ENCODE measurements around the gene RAI1. TPM values are rescaled to one million over a fixed set of nuclear protein-coding genes. Genes with fewer than 3 reads are reported as not detected.

RAI1 gene
- total RNA-seq, 1 experiment from 2014 or later = 86.3 TPM

- BruUV-seq (replicated peaks) = no TSS peak
- TF ChIP-seq CTCF (conservative IDR thresholded peaks at IDR 0.05) = no peak
- TF ChIP-seq EZH2 (IDR thresholded peaks at IDR 0.05; ENCODE audit: low read depth) = no peak
These were observed 162.8 kb downstream of the RAI1 start for GRCh38 chr17:17844079-17844478.

DNA sequence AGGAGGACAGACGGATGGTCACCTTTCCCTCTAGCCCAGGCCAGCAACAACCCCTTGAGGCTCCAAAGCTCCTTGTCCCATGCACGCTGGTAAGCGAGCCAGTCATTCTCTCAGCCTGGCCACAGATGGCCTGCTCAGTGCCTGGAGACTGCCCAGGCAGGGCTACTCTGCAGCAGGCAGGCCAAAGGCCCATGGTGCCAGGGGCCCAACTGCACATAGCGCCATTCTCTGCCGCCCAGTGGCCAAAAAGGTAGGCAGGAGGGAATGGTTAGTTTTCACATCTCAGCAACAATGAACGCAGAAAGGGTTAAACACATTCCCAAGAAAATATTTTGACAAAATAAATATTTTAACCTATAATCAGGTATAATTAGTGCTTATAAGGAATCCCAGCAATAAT lies 163.2 kb downstream of the RAI1 start:
- H4K20me1 ChIP-seq (ENCODE audit: insufficient read depth) = no peaks in the 10 kb centered on the region
- CTCF ChIA-PET = no interaction called here
- no peaks in the 10 kb centered on the region for H3K27me3 ChIP-seq (ENCODE audit: insufficient read depth, low read depth)
- POLR2A ChIA-PET (ENCODE audit: unreplicated experiment) = no interaction called here
- H3K9me3 ChIP-seq (ENCODE audit: insufficient read depth, low read depth) = no peaks in the 10 kb centered on the region
- intact Hi-C loops (cut with micrococcal nuclease; ENCODE audit: unreplicated experiment) = no loop called here
- H3K36me3 ChIP-seq (ENCODE audit: low read depth) = no peaks in the 10 kb centered on the region
- no peak overlapping the region for H3K27ac ChIP-seq
- peaks cover 37% of the 10 kb centered on the region for H3F3A ChIP-seq (ENCODE audit: insufficient read depth, low read depth)
- no peaks in the 10 kb centered on the region for H3K79me2 ChIP-seq (ENCODE audit: low read depth)
- H3K9me2 ChIP-seq (ENCODE audit: insufficient read depth) = no peaks in the 10 kb centered on the region
- no peak overlapping the region for H3K4me2 ChIP-seq
- H2AFZ ChIP-seq = no peak overlapping the region
- TF ChIP-seq CTCF (conservative IDR thresholded peaks at IDR 0.05) (no peak), EZH2 (IDR thresholded peaks at IDR 0.05; ENCODE audit: low read depth) (no peak)
- H3K4me1 ChIP-seq (replicated peaks; ENCODE audit: insufficient read depth) = peaks cover 36% of the 10 kb centered on the region
- no TSS peak for BruUV-seq (replicated peaks)
- no peak for DNase-seq
- no peak overlapping the region for H3K4me3 ChIP-seq

More at GRCh38 chr17:17844079-17844478, 162.8 kb downstream of the RAI1 start:
- Histone ChIP-seq H3K9me3 (ENCODE audit: insufficient read depth, low read depth) (no peaks in the 10 kb centered on the region), H3K27ac (no peak overlapping the region), H4K20me1 (ENCODE audit: insufficient read depth) (no peaks in the 10 kb centered on the region), H3K79me2 (ENCODE audit: low read depth) (0 out of 2 replicates have a peak, but pooled peaks cover under 1% of the 10 kb centered on the region), H3K27me3 (ENCODE audit: insufficient read depth, low read depth) (no peaks in the 10 kb centered on the region), H3K36me3 (ENCODE audit: low read depth) (no peaks in the 10 kb centered on the region), H3K9me2 (ENCODE audit: insufficient read depth) (no peaks in the 10 kb centered on the region), H3K4me2 (no peak overlapping the region), H3K4me1 (replicated peaks; ENCODE audit: insufficient read depth) (peaks cover 40% of the 10 kb centered on the region), H3F3A (ENCODE audit: insufficient read depth, low read depth) (peaks cover 42% of the 10 kb centered on the region), H2AFZ (no peak overlapping the region), H3K4me3 (no peak overlapping the region)
- ChIA-PET POLR2A (ENCODE audit: unreplicated experiment) (no interaction called here), CTCF (no interaction called here)
- DNase-seq = no peak
- intact Hi-C loops (cut with micrococcal nuclease; ENCODE audit: unreplicated experiment) = no loop called here

- H3K4me2 ChIP-seq = no peak overlapping the region
- H3K4me3 ChIP-seq = no peak overlapping the region
- peaks cover 39% of the 10 kb centered on the region for H3K4me1 ChIP-seq (replicated peaks; ENCODE audit: insufficient read depth)
- no TSS peak for BruUV-seq (replicated peaks)
- TF ChIP-seq EZH2 (IDR thresholded peaks at IDR 0.05; ENCODE audit: low read depth) (no peak), CTCF (conservative IDR thresholded peaks at IDR 0.05) (no peak)
- ChIA-PET POLR2A (ENCODE audit: unreplicated experiment) (no interaction called here), CTCF (no interaction called here)
- no peaks in the 10 kb centered on the region for H3K9me3 ChIP-seq (ENCODE audit: insufficient read depth, low read depth)
- H3K27me3 ChIP-seq (ENCODE audit: insufficient read depth, low read depth) = no peaks in the 10 kb centered on the region
- no peaks in the 10 kb centered on the region for H3K36me3 ChIP-seq (ENCODE audit: low read depth)
- H4K20me1 ChIP-seq (ENCODE audit: insufficient read depth) = no peaks in the 10 kb centered on the region
- H3K9me2 ChIP-seq (ENCODE audit: insufficient read depth) = no peaks in the 10 kb centered on the region
- intact Hi-C loops (cut with micrococcal nuclease; ENCODE audit: unreplicated experiment) = no loop called here
- peaks cover 33% of the 10 kb centered on the region for H3F3A ChIP-seq (ENCODE audit: insufficient read depth, low read depth)
- no peak for DNase-seq
- no peaks in the 10 kb centered on the region for H3K79me2 ChIP-seq (ENCODE audit: low read depth)
- no peak overlapping the region for H2AFZ ChIP-seq
- H3K27ac ChIP-seq = no peak overlapping the region
These were observed 164.0 kb downstream of the RAI1 start for GRCh38 chr17:17845046-17845775.

Data from PC-9 (cell line).